K562 (cell line): Measurements from ENCODE around the gene FGF1. TPM values are rescaled to one million over a fixed set of nuclear protein-coding genes. Genes with fewer than 3 reads are reported as not detected.

Source experiments
- FIP1L1 ChIP-seq: fragments of 200-400 bp; formaldehyde crosslinking; IDR thresholded peaks from 2 replicates; pipeline ENCODE4 v1.6.1; 2018; ENCODE audit warnings: mild to moderate bottlenecking, low read depth, low read length; ENCODE audit not compliant: poor library complexity, severe bottlenecking
- HNRNPH1 ChIP-seq: fragments of 200-400 bp; formaldehyde crosslinking; optimal IDR thresholded peaks from 2 replicates; pipeline ENCODE3; 2017; ENCODE audit warnings: low read depth, mild to moderate bottlenecking, low read length, moderate library complexity
- ILF3 ChIP-seq: fragments of 450-650 bp; IDR thresholded peaks from 2 replicates; pipeline ENCODE4 v1.6.1; 2018; ENCODE audit warnings: antibody characterized with exemption, mild to moderate bottlenecking, moderate library complexity, borderline replicate concordance
- KLF1 ChIP-seq: fragments of 450-650 bp; IDR thresholded peaks from 2 replicates; pipeline ENCODE4 v1.6.1; 2016; ENCODE audit warnings: missing genetic modification characterization, missing compliant biosample characterization
- MYNN ChIP-seq, 2 experiments: sonication (generic); formaldehyde crosslinking in 1 of 2; IDR thresholded peaks; 2 replicates each; pipeline versions ENCODE4 v1.5.0 to v1.6.1; 2016 to 2020; ENCODE audit warnings: antibody characterized with exemption in 1 of 2, missing genetic modification reagents in 1 of 2
- NR2C1 ChIP-seq, 2 experiments: fragments of 450-650 bp; IDR thresholded peaks; 2 replicates each; pipeline ENCODE4 v1.6.1; 2017; ENCODE audit warnings: mild to moderate bottlenecking in 2 of 2, antibody characterized with exemption in 1 of 2, inconsistent platforms in 1 of 2, missing compliant biosample characterization in 1 of 2, missing genetic modification characterization in 1 of 2
- PML ChIP-seq: IDR thresholded peaks from 2 replicates; pipeline ENCODE4 v1.6.1; 2012; ENCODE audit warnings: low read length, inconsistent platforms
- STAT5A ChIP-seq: IDR thresholded peaks from 2 replicates; pipeline ENCODE4 v1.6.1; 2012; ENCODE audit warnings: low read length, inconsistent platforms, borderline replicate concordance
- ZBTB1 ChIP-seq: sonication (generic); formaldehyde crosslinking; IDR thresholded peaks from 2 replicates; pipeline ENCODE4 v1.8.1; 2023; ENCODE audit warnings: missing genetic modification reagents, low read depth, mild to moderate bottlenecking, borderline replicate concordance
- polyA plus RNA-seq, 8 experiments: library from polyadenylated mRNA; depleted of rRNA in 4 of 8; stranded (reverse) in 5 of 8; unstranded in 3 of 8; fragments of >200 nt; fragmentation: Nextera tagmentation in 2 of 8; fragmentation: Illumina TruSeq in 1 of 8; extraction: Ambion mirVana in 2 of 8; extraction: Trizol in 1 of 8; gene quantifications; 2 replicates each; pipeline versions ENCODE4 v1.2.1 to v1.2.3, GENCODE V29; 2011 to 2014; ENCODE audit warnings: inconsistent platforms in 1 of 8, missing spikeins in 1 of 8
- total RNA-seq, 7 experiments: library from RNA; depleted of rRNA in 6 of 7; stranded (reverse); fragments of >200 nt in 6 of 7; fragmentation: Illumina TruSeq in 2 of 7; extraction: Trizol in 2 of 7; gene quantifications; 2 replicates each; pipeline versions ENCODE4 v1.2.1 to v1.2.3, GENCODE V29; 2011 to 2021; ENCODE audit warnings: low replicate concordance in 1 of 7
- TF ChIP-seq, protein P1 (sequence below), 2 experiments: fragments of 450-650 bp in 1 of 2; sonication (generic) in 1 of 2; formaldehyde crosslinking in 1 of 2; IDR thresholded peaks; 2 replicates each; pipeline versions ENCODE4 v1.7.1 to v1.9.0; 2016 to 2022; ENCODE audit warnings: inconsistent platforms in 1 of 2, mild to moderate bottlenecking in 1 of 2, missing genetic modification reagents in 1 of 2
- TF ChIP-seq, protein P2 (sequence below): fragments of 250-450 bp; sonication (Bioruptor Pico); IDR thresholded peaks from 2 replicates; pipeline ENCODE4 v1.8.0; 2021; ENCODE audit warnings: moderate library complexity, mild to moderate bottlenecking, inconsistent platforms

Gene FGF1
- total and polyA plus RNA-seq, 9 of the 15 experiments (the other 6 are each of a cell fraction or from before 2014, with no cell fraction given) = not detected

DNA sequence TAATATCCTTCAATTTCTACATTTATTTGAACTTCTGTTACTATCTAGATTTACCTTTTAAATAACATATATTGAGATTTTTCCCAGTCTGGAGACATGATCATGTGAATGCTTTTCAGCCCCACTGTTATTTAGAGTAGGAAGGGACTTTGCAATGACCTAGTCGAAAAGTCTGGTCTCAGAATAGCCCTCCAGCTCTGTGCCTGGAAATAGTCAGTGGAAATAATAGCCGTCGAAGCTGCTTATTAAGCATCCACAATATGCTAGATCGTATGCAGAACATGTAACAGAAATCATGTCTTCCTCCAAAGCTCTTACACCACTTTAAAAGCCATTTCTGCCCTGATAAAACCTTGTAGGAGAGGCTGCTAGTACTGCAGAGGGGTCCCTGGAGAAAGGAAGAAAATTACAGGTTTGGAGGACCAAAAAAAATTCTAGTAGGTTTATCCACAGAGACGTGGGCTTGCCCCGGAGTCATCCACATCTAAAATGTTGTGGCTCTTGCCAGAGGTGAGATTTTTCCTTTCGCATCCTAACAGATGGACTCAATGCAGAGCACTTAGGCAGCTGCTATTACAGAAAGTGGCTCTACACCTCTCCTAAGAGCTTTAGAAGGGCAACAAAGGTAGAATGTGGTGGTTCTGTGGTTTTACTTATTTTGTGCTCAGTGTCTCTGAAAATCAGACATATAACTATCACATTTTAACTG is 2.5 kb upstream of the FGF1 start (continued):
- TF ChIP-seq, protein P1, sequence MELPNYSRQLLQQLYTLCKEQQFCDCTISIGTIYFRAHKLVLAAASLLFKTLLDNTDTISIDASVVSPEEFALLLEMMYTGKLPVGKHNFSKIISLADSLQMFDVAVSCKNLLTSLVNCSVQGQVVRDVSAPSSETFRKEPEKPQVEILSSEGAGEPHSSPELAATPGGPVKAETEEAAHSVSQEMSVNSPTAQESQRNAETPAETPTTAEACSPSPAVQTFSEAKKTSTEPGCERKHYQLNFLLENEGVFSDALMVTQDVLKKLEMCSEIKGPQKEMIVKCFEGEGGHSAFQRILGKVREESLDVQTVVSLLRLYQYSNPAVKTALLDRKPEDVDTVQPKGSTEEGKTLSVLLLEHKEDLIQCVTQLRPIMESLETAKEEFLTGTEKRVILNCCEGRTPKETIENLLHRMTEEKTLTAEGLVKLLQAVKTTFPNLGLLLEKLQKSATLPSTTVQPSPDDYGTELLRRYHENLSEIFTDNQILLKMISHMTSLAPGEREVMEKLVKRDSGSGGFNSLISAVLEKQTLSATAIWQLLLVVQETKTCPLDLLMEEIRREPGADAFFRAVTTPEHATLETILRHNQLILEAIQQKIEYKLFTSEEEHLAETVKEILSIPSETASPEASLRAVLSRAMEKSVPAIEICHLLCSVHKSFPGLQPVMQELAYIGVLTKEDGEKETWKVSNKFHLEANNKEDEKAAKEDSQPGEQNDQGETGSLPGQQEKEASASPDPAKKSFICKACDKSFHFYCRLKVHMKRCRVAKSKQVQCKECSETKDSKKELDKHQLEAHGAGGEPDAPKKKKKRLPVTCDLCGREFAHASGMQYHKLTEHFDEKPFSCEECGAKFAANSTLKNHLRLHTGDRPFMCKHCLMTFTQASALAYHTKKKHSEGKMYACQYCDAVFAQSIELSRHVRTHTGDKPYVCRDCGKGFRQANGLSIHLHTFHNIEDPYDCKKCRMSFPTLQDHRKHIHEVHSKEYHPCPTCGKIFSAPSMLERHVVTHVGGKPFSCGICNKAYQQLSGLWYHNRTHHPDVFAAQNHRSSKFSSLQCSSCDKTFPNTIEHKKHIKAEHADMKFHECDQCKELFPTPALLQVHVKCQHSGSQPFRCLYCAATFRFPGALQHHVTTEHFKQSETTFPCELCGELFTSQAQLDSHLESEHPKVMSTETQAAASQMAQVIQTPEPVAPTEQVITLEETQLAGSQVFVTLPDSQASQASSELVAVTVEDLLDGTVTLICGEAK (IDR thresholded peaks at IDR 0.05) = no peak
- TF ChIP-seq, protein P1 (CRISPR knock-in tag; IDR thresholded peaks at IDR 0.05) = no peak
- TF ChIP-seq PML = no peak
- TF ChIP-seq, protein P2, sequence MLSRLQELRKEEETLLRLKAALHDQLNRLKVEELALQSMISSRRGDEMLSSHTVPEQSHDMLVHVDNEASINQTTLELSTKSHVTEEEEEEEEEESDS (CRISPR knock-in tag) = no peak
- TF ChIP-seq FIP1L1 = no peak
- no peak for TF ChIP-seq KLF1
- no peak for TF ChIP-seq ILF3
- no peak for TF ChIP-seq HNRNPH1
- TF ChIP-seq ZBTB1 (CRISPR knock-in tag) = no peak
- no peak for TF ChIP-seq MYNN (IDR thresholded peaks at IDR 0.05)
- TF ChIP-seq MYNN (CRISPR knock-in tag; IDR thresholded peaks at IDR 0.05) = no peak
- no peak for TF ChIP-seq STAT5A
- TF ChIP-seq NR2C1 (IDR thresholded peaks at IDR 0.05) = no peak
- TF ChIP-seq NR2C1 (tag; IDR thresholded peaks at IDR 0.05) = no peak
- TF ChIP-seq, all 486 proteins: peak for 0
